Neural cell (in vitro differentiated cells): Measurements from ENCODE around the gene PDE8A. TPM values are rescaled to one million over a fixed set of nuclear protein-coding genes. Genes with fewer than 3 reads are reported as not detected.

ENCODE experiments used
- H2AFZ ChIP-seq: fragments of 200-600, 300-800 bp; sonication (generic), shearing (Covaris generic); 2 replicates; pipeline ENCODE4 v1.6.0; 2014; ENCODE audit warnings: low read depth, mild to moderate bottlenecking, antibody characterized with exemption, low read length, moderate library complexity
- H3F3A ChIP-seq: fragments of 200-600 bp; shearing (Covaris generic); 2 replicates; pipeline ENCODE4 v1.6.1; 2016; ENCODE audit warnings: mild to moderate bottlenecking, moderate library complexity, mixed read lengths, antibody characterized with exemption, low read length; ENCODE audit not compliant: insufficient read depth, poor library complexity, severe bottlenecking
- H3K27ac ChIP-seq: fragments of 200-600, 300-800 bp; sonication (generic), shearing (Covaris generic); 2 replicates; pipeline ENCODE4 v1.5.1; 2014; ENCODE audit warnings: mild to moderate bottlenecking, low read length, moderate library complexity
- H3K27me3 ChIP-seq: fragments of 300-800, 200-600 bp; sonication (generic), shearing (Covaris generic); 2 replicates; pipeline ENCODE4 v1.6.0; 2014; ENCODE audit warnings: mild to moderate bottlenecking, low read depth, low read length, moderate library complexity; ENCODE audit not compliant: insufficient read depth
- H3K36me3 ChIP-seq: fragments of 300-800, 200-600 bp; sonication (generic), shearing (Covaris generic); 2 replicates; pipeline ENCODE4 v1.5.1; 2014; ENCODE audit warnings: mild to moderate bottlenecking, antibody characterized with exemption, low read length, moderate library complexity; ENCODE audit not compliant: insufficient read depth
- H3K4me2 ChIP-seq: fragments of 300-800, 200-600 bp; sonication (generic), shearing (Covaris generic); 2 replicates; pipeline ENCODE4 v1.6.0; 2014; ENCODE audit warnings: mild to moderate bottlenecking, low read length
- H3K4me3 ChIP-seq: fragments of 300-800, 200-600 bp; sonication (generic), shearing (Covaris generic); 2 replicates; pipeline ENCODE4 v1.5.1; 2014; ENCODE audit warnings: mild to moderate bottlenecking, low read length, moderate library complexity
- H3K79me2 ChIP-seq: fragments of 200-600 bp; shearing (Covaris generic); replicated peaks from 2 replicates; pipeline ENCODE4 v1.6.0; 2014; ENCODE audit warnings: mild to moderate bottlenecking, low read length, moderate library complexity; ENCODE audit not compliant: insufficient read depth
- H3K9ac ChIP-seq: fragments of 300-800, 200-600 bp; sonication (generic), shearing (Covaris generic); 2 replicates; pipeline ENCODE4 v1.6.1; 2016; ENCODE audit warnings: mild to moderate bottlenecking, low read length, mixed read lengths
- H3K9me2 ChIP-seq: fragments of 200-600 bp; shearing (Covaris generic); 2 replicates; pipeline ENCODE4 v1.6.1; 2016; ENCODE audit warnings: mild to moderate bottlenecking, low read length, mixed read lengths; ENCODE audit not compliant: insufficient read depth
- H3K9me3 ChIP-seq: fragments of 200-600, 300-800 bp; sonication (generic), shearing (Covaris generic); 2 replicates; pipeline ENCODE4 v1.6.1; 2016; ENCODE audit warnings: mild to moderate bottlenecking, mixed run types, low read length, moderate library complexity, mixed read lengths
- H4K20me1 ChIP-seq: fragments of 200-600 bp; shearing (Covaris generic); 2 replicates; pipeline ENCODE4 v1.6.1; 2016; ENCODE audit warnings: mild to moderate bottlenecking, mixed run types; ENCODE audit not compliant: insufficient read depth
- EP300 ChIP-seq: fragments of 450-650 bp; conservative IDR thresholded peaks from 2 replicates; pipeline ENCODE4 v1.6.1; 2014; ENCODE audit warnings: antibody characterized with exemption, mild to moderate bottlenecking, moderate library complexity; ENCODE audit not compliant: poor library complexity, severe bottlenecking
- EZH2 ChIP-seq: fragments of 200-600, 300-800 bp; shearing (Covaris generic), sonication (generic); IDR thresholded peaks from 2 replicates; pipeline ENCODE4 v1.6.1; 2014; ENCODE audit warnings: antibody characterized with exemption, low read length, borderline replicate concordance, mild to moderate bottlenecking; ENCODE audit not compliant: insufficient read depth, poor library complexity, severe bottlenecking
- MXI1 ChIP-seq: fragments of 450-650 bp; conservative IDR thresholded peaks from 2 replicates; pipeline ENCODE4 v1.6.1; 2014; ENCODE audit warnings: antibody characterized with exemption, mild to moderate bottlenecking; ENCODE audit not compliant: poor library complexity, severe bottlenecking
- POLR2AphosphoS5 ChIP-seq: IDR thresholded peaks from 2 replicates; pipeline ENCODE4 v1.6.1; 2012
- RAD21 ChIP-seq: fragments of 450-650 bp; conservative IDR thresholded peaks from 2 replicates; pipeline ENCODE4 v1.6.1; 2014; ENCODE audit warnings: antibody characterized with exemption, mild to moderate bottlenecking, moderate library complexity
- REST ChIP-seq: IDR thresholded peaks from 2 replicates; pipeline ENCODE4 v1.6.1; 2012; ENCODE audit warnings: borderline replicate concordance
- SMC3 ChIP-seq: fragments of 450-650 bp; conservative IDR thresholded peaks from 2 replicates; pipeline ENCODE4 v1.6.1; 2014; ENCODE audit warnings: antibody characterized with exemption, mild to moderate bottlenecking, moderate library complexity; ENCODE audit not compliant: poor library complexity
- TAF1 ChIP-seq: IDR thresholded peaks from 2 replicates; pipeline ENCODE4 v1.6.1; 2012; ENCODE audit warnings: low read depth
- polyA plus RNA-seq: library from polyadenylated mRNA; depleted of rRNA; stranded (reverse); fragments of >200 nt; gene quantifications from 2 replicates; pipeline ENCODE4 v1.2.3, GENCODE V29; 2014
- TF ChIP-seq, protein P1 (sequence below): fragments of 450-650 bp; IDR thresholded peaks from 2 replicates; pipeline ENCODE4 v1.5.1; 2014; ENCODE audit warnings: antibody characterized with exemption, mild to moderate bottlenecking, moderate library complexity; ENCODE audit not compliant: poor library complexity, severe bottlenecking

Gene PDE8A
- polyA plus RNA-seq, 1 donor from 2014 or later: 13.2 TPM

GRCh38 chr15:85157344-85157743 is 175.7 kb downstream of the PDE8A start:
- H3F3A ChIP-seq: no peaks in the 10 kb centered on the region
- TF ChIP-seq EP300: no peak
- no peaks in the 10 kb centered on the region for H3K79me2 ChIP-seq
- H3K36me3 ChIP-seq: no peaks in the 10 kb centered on the region
- H3K9ac ChIP-seq: no peak overlapping the region
- no peak overlapping the region for H3K4me3 ChIP-seq
- no peaks in the 10 kb centered on the region for H3K9me2 ChIP-seq
- no peaks in the 10 kb centered on the region for H4K20me1 ChIP-seq
- H3K27ac ChIP-seq: no peak overlapping the region
- H2AFZ ChIP-seq: no peak overlapping the region
- no peak overlapping the region for H3K4me2 ChIP-seq
- H3K9me3 ChIP-seq: no peaks in the 10 kb centered on the region
- no peaks in the 10 kb centered on the region for H3K27me3 ChIP-seq

DNA sequence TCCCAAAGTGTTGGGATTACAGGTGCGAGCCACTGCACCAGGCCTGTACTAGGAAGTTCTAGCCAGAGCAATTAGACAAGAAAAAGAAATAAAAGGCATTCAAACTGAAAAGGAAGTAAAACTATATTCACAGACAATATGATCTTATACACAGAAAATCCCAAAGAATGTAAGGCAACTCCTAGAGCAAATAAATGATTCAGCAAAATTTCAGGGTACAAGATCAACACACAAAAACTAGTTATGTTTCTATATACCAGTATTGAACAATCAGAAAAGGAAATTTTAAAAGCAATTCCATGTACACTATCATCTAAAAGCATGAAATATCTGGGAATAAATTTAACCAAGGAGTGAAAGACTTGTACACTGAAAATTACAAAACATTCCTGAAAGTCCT is 180.6 kb downstream of the PDE8A start:
- no peaks in the 10 kb centered on the region for H3K9me3 ChIP-seq
- H3K36me3 ChIP-seq: no peaks in the 10 kb centered on the region
- no peaks in the 10 kb centered on the region for H4K20me1 ChIP-seq
- H3K9me2 ChIP-seq: no peaks in the 10 kb centered on the region
- H2AFZ ChIP-seq: no peak overlapping the region
- no peaks in the 10 kb centered on the region for H3K79me2 ChIP-seq
- H3K27me3 ChIP-seq: no peaks in the 10 kb centered on the region
- no peaks in the 10 kb centered on the region for H3F3A ChIP-seq
- H3K4me3 ChIP-seq: no peak overlapping the region
- TF ChIP-seq, protein P1, sequence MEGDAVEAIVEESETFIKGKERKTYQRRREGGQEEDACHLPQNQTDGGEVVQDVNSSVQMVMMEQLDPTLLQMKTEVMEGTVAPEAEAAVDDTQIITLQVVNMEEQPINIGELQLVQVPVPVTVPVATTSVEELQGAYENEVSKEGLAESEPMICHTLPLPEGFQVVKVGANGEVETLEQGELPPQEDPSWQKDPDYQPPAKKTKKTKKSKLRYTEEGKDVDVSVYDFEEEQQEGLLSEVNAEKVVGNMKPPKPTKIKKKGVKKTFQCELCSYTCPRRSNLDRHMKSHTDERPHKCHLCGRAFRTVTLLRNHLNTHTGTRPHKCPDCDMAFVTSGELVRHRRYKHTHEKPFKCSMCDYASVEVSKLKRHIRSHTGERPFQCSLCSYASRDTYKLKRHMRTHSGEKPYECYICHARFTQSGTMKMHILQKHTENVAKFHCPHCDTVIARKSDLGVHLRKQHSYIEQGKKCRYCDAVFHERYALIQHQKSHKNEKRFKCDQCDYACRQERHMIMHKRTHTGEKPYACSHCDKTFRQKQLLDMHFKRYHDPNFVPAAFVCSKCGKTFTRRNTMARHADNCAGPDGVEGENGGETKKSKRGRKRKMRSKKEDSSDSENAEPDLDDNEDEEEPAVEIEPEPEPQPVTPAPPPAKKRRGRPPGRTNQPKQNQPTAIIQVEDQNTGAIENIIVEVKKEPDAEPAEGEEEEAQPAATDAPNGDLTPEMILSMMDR: no peak
- TF ChIP-seq EZH2 (no peak), REST (no peak), TAF1 (no peak), EP300 (no peak), RAD21 (no peak), MXI1 (no peak), POLR2AphosphoS5 (no peak), SMC3 (no peak)
- H3K9ac ChIP-seq: no peak overlapping the region
- H3K4me2 ChIP-seq: no peak overlapping the region
- H3K27ac ChIP-seq: no peak overlapping the region

DNA sequence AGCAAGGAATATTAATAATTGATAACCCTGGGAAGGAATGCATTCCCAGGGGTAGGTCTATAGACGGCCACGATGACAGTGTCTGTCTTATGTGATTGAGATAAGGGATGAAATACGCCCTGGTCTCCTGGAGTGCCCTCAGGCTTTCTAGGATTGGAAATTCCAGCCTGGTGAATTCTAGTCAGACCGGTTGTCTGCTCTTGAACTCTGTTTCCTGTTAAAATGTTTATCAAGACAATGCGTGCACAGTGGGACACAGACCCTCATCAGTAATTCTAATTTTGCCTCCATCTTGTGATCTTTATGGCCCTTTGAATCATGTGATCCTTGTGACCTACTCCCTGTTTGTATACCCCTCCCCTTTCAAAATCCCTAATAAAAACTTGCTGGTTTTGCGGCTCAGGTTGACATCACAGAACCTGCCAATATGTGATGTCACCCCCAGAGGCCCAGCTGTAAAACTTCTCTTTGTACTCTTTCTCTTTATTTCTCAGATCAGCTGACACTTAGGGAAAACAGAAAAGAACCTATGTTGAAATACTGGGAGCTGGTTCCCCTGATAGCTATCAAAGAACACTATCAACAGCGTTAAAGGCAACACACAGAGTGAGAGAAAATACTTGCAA is 183.3 kb downstream of the PDE8A start:
- Histone ChIP-seq H3K9me3 (no peaks in the 10 kb centered on the region), H3K79me2 (no peaks in the 10 kb centered on the region), H3K9me2 (no peaks in the 10 kb centered on the region), H3K27me3 (no peaks in the 10 kb centered on the region), H3K9ac (no peak overlapping the region), H2AFZ (no peak overlapping the region), H3K4me3 (no peak overlapping the region), H3F3A (no peaks in the 10 kb centered on the region), H3K36me3 (no peaks in the 10 kb centered on the region), H3K4me2 (no peak overlapping the region), H4K20me1 (no peaks in the 10 kb centered on the region), H3K27ac (no peak overlapping the region)
- TF ChIP-seq MXI1: no peak
- TF ChIP-seq SMC3: no peak
- no peak for TF ChIP-seq EP300
- no peak for TF ChIP-seq TAF1
- TF ChIP-seq RAD21: no peak
- TF ChIP-seq POLR2AphosphoS5: no peak
- TF ChIP-seq REST: no peak
- no peak for TF ChIP-seq EZH2
- TF ChIP-seq, protein P1: no peak
